Measurements from ENCODE around the gene COG5. TPM values are rescaled to one million over a fixed set of nuclear protein-coding genes. Genes with fewer than 3 reads are reported as not detected.

The COG5 gene
- polyA plus RNA-seq, 1 of the 3 experiments (the other 2 are of a cell fraction): 21.2 TPM

GRCh38 chr7:107392830-107393229, 170.9 kb downstream of the COG5 start:
- H2AFZ ChIP-seq (ENCODE audit: low read depth): no peak overlapping the region
- no peaks in the 10 kb centered on the region for H3K36me3 ChIP-seq (replicated peaks in 1 of 2; ENCODE audit: control insufficient read depth in 1 of 2, insufficient read depth in 2 of 2, low read length in 1 of 2)
- WGBS (ENCODE audit: low lambda C conversion rate): 95% methylated on average over 3 of the region's 3 CpGs
- peaks cover 14% of the 10 kb centered on the region for H3F3A ChIP-seq (replicated peaks; ENCODE audit: insufficient read depth)
- H3K9ac ChIP-seq: no peak overlapping the region
- no peaks in the 10 kb centered on the region for H3K9me3 ChIP-seq
- no peak overlapping the region for H3K4me2 ChIP-seq
- no peaks in the 10 kb centered on the region for H3K9me2 ChIP-seq
- H3K27ac ChIP-seq (ENCODE audit: low read depth in 2 of 2, low read length in 1 of 2): no peak overlapping the region; a peak in 1 of 4 replicates
- TF ChIP-seq PBX3 (IDR thresholded peaks at IDR 0.05): no peak
- TF ChIP-seq TEAD4 (IDR thresholded peaks at IDR 0.05; ENCODE audit: borderline replicate concordance, insufficient read depth): no peak
- TF ChIP-seq IRF3 (IDR thresholded peaks at IDR 0.05; ENCODE audit: low read depth, low read length): no peak
- TF ChIP-seq RCOR1 (IDR thresholded peaks at IDR 0.05; ENCODE audit: low read length): no peak
- TF ChIP-seq REST (IDR thresholded peaks at IDR 0.05; ENCODE audit: low read depth, low read length): no peak
- TF ChIP-seq FOSL2 (IDR thresholded peaks at IDR 0.05; ENCODE audit: borderline replicate concordance, low read depth): no peak
- no peak for TF ChIP-seq RFX5 (IDR thresholded peaks at IDR 0.05; ENCODE audit: low read length)
- TF ChIP-seq SIN3A (IDR thresholded peaks at IDR 0.05; ENCODE audit: borderline replicate concordance, low read depth, low read length): no peak
- no peak for TF ChIP-seq EP300 (IDR thresholded peaks at IDR 0.05; ENCODE audit: borderline replicate concordance in 1 of 2, low read depth in 1 of 2, low read length in 1 of 2)
- TF ChIP-seq ELF1 (IDR thresholded peaks at IDR 0.05): no peak
- no peak for TF ChIP-seq YY1 (IDR thresholded peaks at IDR 0.05; ENCODE audit: low read depth)
- TF ChIP-seq GABPA (IDR thresholded peaks at IDR 0.05; ENCODE audit: low read depth): no peak
- TF ChIP-seq RAD21 (IDR thresholded peaks at IDR 0.05; ENCODE audit: low read length): no peak
- no peaks in the 10 kb centered on the region for H3K79me2 ChIP-seq (ENCODE audit: insufficient read depth)
- no peaks in the 10 kb centered on the region for H3K27me3 ChIP-seq (ENCODE audit: insufficient read depth)
- no peak overlapping the region for H3K4me3 ChIP-seq (ENCODE audit: low read depth in 2 of 2, low read length in 1 of 2)
- ChIA-PET POLR2A (no interaction called here), CTCF (interaction anchor here (1.3 to 1.9 kb wide), 4 partner anchors 9 to 70 kb away, joined by 3 to 6 read pairs (median 4); no protein-coding TSS in a partner anchor)
- DNase-seq: no peak
- no peaks in the 10 kb centered on the region for H4K20me1 ChIP-seq (ENCODE audit: insufficient read depth)
- H3K4me1 ChIP-seq (ENCODE audit: control insufficient read depth in 1 of 2, insufficient read depth in 2 of 2, low read depth in 1 of 2, low read length in 1 of 2): peaks cover 0 to 16% of the 10 kb centered on the region in 2 experiments; a peak in 3 of 4 replicates

Data from SK-N-SH (cell line).